Osteocyte (in vitro differentiated cells): Measurements from ENCODE around the gene DNAAF9. TPM values are rescaled to one million over a fixed set of nuclear protein-coding genes. Genes with fewer than 3 reads are reported as not detected.

ENCODE experiments used
- DNase-seq: peaks from one replicate; pipeline ENCODE4 v3.0.0; 2021; ENCODE audit warnings: mixed read lengths; ENCODE audit not compliant: unreplicated experiment; ENCODE audit errors: extremely low spot score
- H3K27ac Mint-ChIP-seq: one replicate; pipeline ENCODE4 v1.8.0; 2021; ENCODE audit warnings: mild to moderate bottlenecking, mixed read lengths; ENCODE audit not compliant: unreplicated experiment
- H3K27me3 Mint-ChIP-seq: one replicate; pipeline ENCODE4 v1.8.0; 2021; ENCODE audit warnings: mixed read lengths; ENCODE audit not compliant: unreplicated experiment
- H3K36me3 Mint-ChIP-seq: one replicate; pipeline ENCODE4 v1.8.0; 2021; ENCODE audit warnings: mixed read lengths; ENCODE audit not compliant: unreplicated experiment
- H3K4me1 Mint-ChIP-seq: one replicate; pipeline ENCODE4 v1.8.0; 2021; ENCODE audit warnings: mixed read lengths; ENCODE audit not compliant: unreplicated experiment
- H3K4me3 Mint-ChIP-seq: one replicate; pipeline ENCODE4 v1.8.0; 2021; ENCODE audit warnings: mild to moderate bottlenecking, moderate library complexity, mixed read lengths; ENCODE audit not compliant: unreplicated experiment
- H3K9me3 Mint-ChIP-seq: one replicate; pipeline ENCODE4 v1.8.0; 2021; ENCODE audit warnings: mixed read lengths; ENCODE audit not compliant: unreplicated experiment
- CTCF ChIP-seq: fragments of 200-600 bp; sonication (generic); IDR thresholded peaks from 2 replicates; pipeline ENCODE4 v1.5.0; 2021; ENCODE audit warnings: antibody characterized with exemption, mild to moderate bottlenecking, moderate library complexity
- total RNA-seq: library from RNA; stranded (reverse); gene quantifications from 2 replicates; pipeline ENCODE4 v1.2.1, GENCODE V29; 2021

The DNAAF9 gene
- total RNA-seq, 1 donor from 2014 or later, result 13.7 TPM

GRCh38 chr20:3374296-3374695, 33.2 kb downstream of the DNAAF9 start:
- Mint-ChIP-seq H3K36me3 (peaks cover 63% of the 10 kb centered on the region), H3K9me3 (no peaks in the 10 kb centered on the region), H3K27ac (no peak overlapping the region), H3K4me1 (no peaks in the 10 kb centered on the region), H3K4me3 (no peak overlapping the region), H3K27me3 (no peaks in the 10 kb centered on the region)
- no peak for TF ChIP-seq CTCF
- DNase-seq, result no peak

GRCh38 chr20:3371754-3372153, 35.7 kb downstream of the DNAAF9 start:
- no peak for TF ChIP-seq CTCF
- no peaks in the 10 kb centered on the region for H3K4me1 Mint-ChIP-seq
- no peak overlapping the region for H3K27ac Mint-ChIP-seq
- H3K27me3 Mint-ChIP-seq, result no peaks in the 10 kb centered on the region
- no peaks in the 10 kb centered on the region for H3K9me3 Mint-ChIP-seq
- H3K4me3 Mint-ChIP-seq, result no peak overlapping the region
- peaks cover 58% of the 10 kb centered on the region for H3K36me3 Mint-ChIP-seq
- no peak for DNase-seq

GRCh38 chr20:3367089-3367488, 40.4 kb downstream of the DNAAF9 start:
- Mint-ChIP-seq H3K27ac (no peak overlapping the region), H3K4me3 (no peak overlapping the region), H3K36me3 (peaks cover 47% of the 10 kb centered on the region), H3K9me3 (no peaks in the 10 kb centered on the region), H3K4me1 (no peaks in the 10 kb centered on the region), H3K27me3 (no peaks in the 10 kb centered on the region)
- no peak for DNase-seq
- TF ChIP-seq CTCF, result no peak

GRCh38 chr20:3364323-3365013, 43.0 kb downstream of the DNAAF9 start:
- H3K4me1 Mint-ChIP-seq, result no peaks in the 10 kb centered on the region
- TF ChIP-seq CTCF, result no peak
- no peaks in the 10 kb centered on the region for H3K27me3 Mint-ChIP-seq
- H3K36me3 Mint-ChIP-seq, result peaks cover 41% of the 10 kb centered on the region
- no peaks in the 10 kb centered on the region for H3K9me3 Mint-ChIP-seq
- H3K27ac Mint-ChIP-seq, result no peak overlapping the region
- no peak for DNase-seq
- no peak overlapping the region for H3K4me3 Mint-ChIP-seq

- no peak for DNase-seq
- Mint-ChIP-seq H3K4me3 (no peak overlapping the region), H3K9me3 (no peaks in the 10 kb centered on the region), H3K4me1 (no peaks in the 10 kb centered on the region), H3K27me3 (no peaks in the 10 kb centered on the region), H3K36me3 (peaks cover 36% of the 10 kb centered on the region), H3K27ac (no peak overlapping the region)
- TF ChIP-seq CTCF, result no peak
Measured at GRCh38 chr20:3360752-3361151, 46.7 kb downstream of the DNAAF9 start.
